DND-41 (cell line): ENCODE measurements around the gene SMAP2.

ENCODE experiments used
- ATAC-seq: fragments of 200-7000 bp; cut with Tn5 transposase; 3 replicates; pipeline ENCODE4 v1.9.1; 2021; ENCODE audit warnings: low read depth; ENCODE audit not compliant: insufficient read depth
- DNase-seq: peaks from one replicate; pipeline ENCODE4 v3.0.0-alpha.2; 2020
- H2AFZ ChIP-seq: 2 replicates; pipeline ENCODE4 v1.6.0; 2012; ENCODE audit warnings: low read depth, low read length
- H3K27ac ChIP-seq: 2 replicates; pipeline ENCODE4 v1.5.1; 2012; ENCODE audit warnings: low read length, inconsistent platforms
- H3K27me3 ChIP-seq: fragments of 200-600 bp; sonication (generic); 2 replicates; pipeline ENCODE4 v1.6.0; 2012; ENCODE audit warnings: low read length, mild to moderate bottlenecking, inconsistent platforms; ENCODE audit not compliant: insufficient read depth, poor library complexity
- H3K36me3 ChIP-seq: 2 replicates; pipeline ENCODE4 v1.5.1; 2012; ENCODE audit warnings: low read length, inconsistent platforms; ENCODE audit not compliant: insufficient read depth
- H3K4me1 ChIP-seq: 2 replicates; pipeline ENCODE4 v1.5.1; 2012; ENCODE audit warnings: mild to moderate bottlenecking, low read length; ENCODE audit not compliant: insufficient read depth
- H3K4me2 ChIP-seq: 2 replicates; pipeline ENCODE4 v1.6.0; 2012; ENCODE audit warnings: mild to moderate bottlenecking, moderate library complexity, low read length, inconsistent platforms; ENCODE audit not compliant: insufficient read depth
- H3K4me3 ChIP-seq, 2 experiments: fragments of 200-600 bp in 1 of 2; shearing (Covaris generic) in 1 of 2; 2 replicates each; pipeline ENCODE4 v1.5.1; 2012 to 2016; ENCODE audit warnings: inconsistent platforms in 2 of 2, low read length in 2 of 2, mild to moderate bottlenecking in 2 of 2, low read depth in 1 of 2, moderate library complexity in 1 of 2
- H3K79me2 ChIP-seq: 2 replicates; pipeline ENCODE4 v1.6.0; 2012; ENCODE audit warnings: low read length, inconsistent platforms; ENCODE audit not compliant: insufficient read depth
- H3K9ac ChIP-seq: 2 replicates; pipeline ENCODE4 v1.6.0; 2012; ENCODE audit warnings: low read depth, mild to moderate bottlenecking, inconsistent platforms, low read length, moderate library complexity
- H3K9me3 ChIP-seq: 2 replicates; pipeline ENCODE4 v1.5.1; 2012; ENCODE audit warnings: low read length, moderate library complexity, mild to moderate bottlenecking, inconsistent platforms; ENCODE audit not compliant: insufficient read depth, severe bottlenecking
- H4K20me1 ChIP-seq: 2 replicates; pipeline ENCODE4 v1.6.0; 2012; ENCODE audit warnings: low read length; ENCODE audit not compliant: insufficient read depth
- EZH2 ChIP-seq: IDR thresholded peaks from 3 replicates; pipeline ENCODE4 v1.6.1; 2012; ENCODE audit warnings: borderline replicate concordance, low read depth, mild to moderate bottlenecking, moderate library complexity, low read length, inconsistent platforms; ENCODE audit not compliant: severe bottlenecking
- TF ChIP-seq, protein P1 (sequence below): IDR thresholded peaks from 2 replicates; pipeline ENCODE4 v1.5.1; 2012; ENCODE audit warnings: borderline replicate concordance, low read length, moderate library complexity, mild to moderate bottlenecking; ENCODE audit not compliant: poor library complexity, severe bottlenecking; ENCODE audit errors: extremely low read depth

SMAP2 gene

DNA sequence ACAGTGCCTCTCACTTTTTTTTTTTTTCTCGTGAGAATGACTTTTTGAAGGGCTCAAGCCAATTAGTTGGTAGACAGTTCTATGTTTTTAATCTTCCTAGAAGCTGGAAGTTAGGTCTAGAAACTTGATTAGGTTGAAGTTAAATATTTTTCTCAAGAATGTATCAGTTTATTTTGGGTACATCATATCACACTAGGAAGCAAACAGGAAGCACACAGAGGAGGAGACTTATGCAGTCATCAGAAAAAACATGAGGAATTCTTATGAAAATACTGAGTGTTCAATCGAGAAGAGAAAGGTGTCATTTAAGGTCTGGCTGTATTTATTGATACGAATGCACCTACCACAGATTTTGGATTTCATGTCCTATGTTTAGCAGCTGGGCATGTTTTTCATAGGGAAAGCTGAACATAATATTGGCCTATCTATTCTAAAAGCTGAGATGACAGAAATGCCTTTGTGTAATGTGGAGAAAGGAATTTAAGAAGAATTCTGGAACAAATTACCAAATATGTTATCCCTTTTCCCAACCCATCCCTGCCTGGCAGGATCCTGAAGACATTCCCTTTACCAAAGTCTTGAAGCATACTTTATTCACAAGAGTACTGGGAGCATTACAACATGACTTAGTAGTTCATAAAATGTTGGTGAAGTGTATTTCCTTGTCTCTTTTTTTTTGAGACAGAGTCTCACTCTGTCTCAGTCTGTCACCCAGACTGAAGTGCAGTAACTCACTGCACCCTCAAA, 59.3 kb downstream of the SMAP2 start:
- no peak for ATAC-seq
- H3K27ac ChIP-seq, result no peak overlapping the region
- H3K4me2 ChIP-seq, result no peak overlapping the region
- H3K36me3 ChIP-seq, result no peaks in the 10 kb centered on the region
- no peaks in the 10 kb centered on the region for H3K79me2 ChIP-seq
- H3K9ac ChIP-seq, result no peak overlapping the region
- H2AFZ ChIP-seq, result no peak overlapping the region
- H3K9me3 ChIP-seq, result no peaks in the 10 kb centered on the region
- H4K20me1 ChIP-seq, result no peaks in the 10 kb centered on the region
- H3K4me3 ChIP-seq, result no peak overlapping the region
- no peak for TF ChIP-seq EZH2
- TF ChIP-seq, protein P1, sequence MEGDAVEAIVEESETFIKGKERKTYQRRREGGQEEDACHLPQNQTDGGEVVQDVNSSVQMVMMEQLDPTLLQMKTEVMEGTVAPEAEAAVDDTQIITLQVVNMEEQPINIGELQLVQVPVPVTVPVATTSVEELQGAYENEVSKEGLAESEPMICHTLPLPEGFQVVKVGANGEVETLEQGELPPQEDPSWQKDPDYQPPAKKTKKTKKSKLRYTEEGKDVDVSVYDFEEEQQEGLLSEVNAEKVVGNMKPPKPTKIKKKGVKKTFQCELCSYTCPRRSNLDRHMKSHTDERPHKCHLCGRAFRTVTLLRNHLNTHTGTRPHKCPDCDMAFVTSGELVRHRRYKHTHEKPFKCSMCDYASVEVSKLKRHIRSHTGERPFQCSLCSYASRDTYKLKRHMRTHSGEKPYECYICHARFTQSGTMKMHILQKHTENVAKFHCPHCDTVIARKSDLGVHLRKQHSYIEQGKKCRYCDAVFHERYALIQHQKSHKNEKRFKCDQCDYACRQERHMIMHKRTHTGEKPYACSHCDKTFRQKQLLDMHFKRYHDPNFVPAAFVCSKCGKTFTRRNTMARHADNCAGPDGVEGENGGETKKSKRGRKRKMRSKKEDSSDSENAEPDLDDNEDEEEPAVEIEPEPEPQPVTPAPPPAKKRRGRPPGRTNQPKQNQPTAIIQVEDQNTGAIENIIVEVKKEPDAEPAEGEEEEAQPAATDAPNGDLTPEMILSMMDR, result no peak
- no peaks in the 10 kb centered on the region for H3K27me3 ChIP-seq
- DNase-seq, result no peak
- no peaks in the 10 kb centered on the region for H3K4me1 ChIP-seq

DNA sequence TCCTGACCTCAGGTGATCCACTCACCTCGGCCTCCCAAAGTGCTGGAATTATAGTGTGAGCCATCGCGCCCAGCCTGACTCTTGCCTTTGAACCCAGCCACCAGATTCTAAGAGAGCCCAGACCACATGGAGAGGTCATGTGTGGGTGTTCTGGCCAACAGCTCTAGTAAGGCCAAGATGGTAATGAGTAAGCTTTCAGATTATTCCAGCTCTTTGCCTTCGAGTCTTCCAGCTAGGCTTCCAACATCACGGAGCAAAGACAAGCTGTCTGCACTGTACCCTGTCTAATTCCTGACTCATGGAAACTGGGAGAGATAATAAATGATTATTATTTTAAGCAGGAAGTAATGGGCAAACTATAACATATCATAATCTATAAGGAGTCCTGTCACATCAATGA, 61.9 kb downstream of the SMAP2 start:
- no peaks in the 10 kb centered on the region for H3K4me1 ChIP-seq
- no peaks in the 10 kb centered on the region for H3K27me3 ChIP-seq
- H3K4me2 ChIP-seq, result no peak overlapping the region
- H3K79me2 ChIP-seq, result no peaks in the 10 kb centered on the region
- no peaks in the 10 kb centered on the region for H3K36me3 ChIP-seq
- TF ChIP-seq, protein P1, result no peak
- TF ChIP-seq EZH2, result no peak
- no peak overlapping the region for H3K9ac ChIP-seq
- DNase-seq (no peak), ATAC-seq (no peak)
- H4K20me1 ChIP-seq, result no peaks in the 10 kb centered on the region
- H3K9me3 ChIP-seq, result no peaks in the 10 kb centered on the region
- H3K4me3 ChIP-seq, result no peak overlapping the region
- no peak overlapping the region for H2AFZ ChIP-seq
- H3K27ac ChIP-seq, result no peak overlapping the region

- ATAC-seq (no peak), DNase-seq (no peak)
- H3K9me3 ChIP-seq, result no peaks in the 10 kb centered on the region
- H3K79me2 ChIP-seq, result no peaks in the 10 kb centered on the region
- H2AFZ ChIP-seq, result no peak overlapping the region
- no peaks in the 10 kb centered on the region for H4K20me1 ChIP-seq
- H3K27ac ChIP-seq, result no peak overlapping the region
- TF ChIP-seq EZH2, result no peak
- TF ChIP-seq, protein P1, result no peak
- H3K9ac ChIP-seq, result no peak overlapping the region
- H3K4me1 ChIP-seq, result no peaks in the 10 kb centered on the region
- no peak overlapping the region for H3K4me2 ChIP-seq
- H3K27me3 ChIP-seq, result no peaks in the 10 kb centered on the region
- H3K4me3 ChIP-seq, result no peak overlapping the region
- no peaks in the 10 kb centered on the region for H3K36me3 ChIP-seq
These were observed 62.3 kb downstream of the SMAP2 start for GRCh38 chr1:40435876-40436275.
